A549 (cell line): ENCODE results near the gene CORO2B. TPM values are rescaled to one million over a fixed set of nuclear protein-coding genes. Genes with fewer than 3 reads are reported as not detected.

Experiments
- ATAC-seq, 2 experiments: fragments of 200-7000 bp in 1 of 2; fragments of >200 bp in 1 of 2; cut with Nextera tagmentation in 1 of 2; cut with Tn5 transposase in 1 of 2; 3 replicates each; pipeline versions ENCODE4 v1.8.0 to v1.9.1; 2018 to 2020; ENCODE audit warnings: mild to moderate bottlenecking in 1 of 2, moderate library complexity in 1 of 2
- CTCF ChIA-PET: fragments of 300-600 bp; sonication (Branson Sonifier 250); formaldehyde crosslinking; extraction: SDS; loops from one replicate; lab custom pipeline; 2021; ENCODE audit warnings: antibody characterized with exemption, inconsistent platforms; lab: Yijun Ruan, JAX
- POLR2A ChIA-PET: fragments of 350-600 bp; formaldehyde crosslinking; extraction: SDS; loops from one replicate; lab custom pipeline; 2021; ENCODE audit warnings: antibody characterized with exemption, inconsistent platforms; lab: Yijun Ruan, JAX
- DNase-seq, 2 experiments: peaks; one replicate each; pipeline versions ENCODE4 v3.0.0 to v3.0.0-alpha.2; 2011 to 2016; ENCODE audit warnings: low read depth in 1 of 2, low spot score in 1 of 2
- FAIRE-seq: peaks from 2 replicates; lab custom pipeline; 2011; peaks lifted over from hg19 to GRCh38; lab: Jason Lieb, UNC
- H3K27ac ChIP-seq, 2 experiments: fragments of >200 bp; sonication (Bioruptor Twin); formaldehyde crosslinking; 3 replicates each; pipeline ENCODE4 v1.5.1; 2016 to 2017
- H3K4me1 ChIP-seq: fragments of >200 bp; sonication (Bioruptor Twin); formaldehyde crosslinking; 3 replicates; pipeline ENCODE4 v1.6.1; 2016
- H3K4me2 ChIP-seq: fragments of >200 bp; sonication (Bioruptor Twin); formaldehyde crosslinking; 3 replicates; pipeline ENCODE4 v1.6.1; 2016
- H3K4me3 ChIP-seq: fragments of >200 bp; sonication (Bioruptor Twin); formaldehyde crosslinking; 3 replicates; pipeline ENCODE4 v1.5.1; 2016
- H3K9me3 ChIP-seq: fragments of >200 bp; sonication (Bioruptor Twin); formaldehyde crosslinking; 3 replicates; pipeline ENCODE4 v1.6.1; 2016
- ATOH8 ChIP-seq: fragments of 250-450 bp; sonication (Bioruptor Pico); IDR thresholded peaks from 2 replicates; pipeline ENCODE4 v1.5.0; 2020; ENCODE audit warnings: low read depth, mild to moderate bottlenecking, moderate library complexity
- CBX8 ChIP-seq: fragments of 200-600 bp; sonication (generic); IDR thresholded peaks from 2 replicates; pipeline ENCODE4 v1.6.1; 2016
- CHD2 ChIP-seq: fragments of 150-350 bp; IDR thresholded peaks from 2 replicates; pipeline ENCODE4 v1.6.1; 2014; ENCODE audit warnings: low read length; ENCODE audit not compliant: partially characterized antibody
- FOXS1 ChIP-seq: fragments of 250-450 bp; sonication (Bioruptor Pico); IDR thresholded peaks from 2 replicates; pipeline ENCODE4 v1.5.0; 2020; ENCODE audit warnings: mild to moderate bottlenecking, moderate library complexity
- HOXA7 ChIP-seq: fragments of 250-450 bp; sonication (Bioruptor Pico); IDR thresholded peaks from 2 replicates; pipeline ENCODE4 v1.5.0; 2020; ENCODE audit warnings: mild to moderate bottlenecking, moderate library complexity
- KDM1A ChIP-seq: fragments of 200-600 bp; sonication (generic); IDR thresholded peaks from 2 replicates; pipeline ENCODE4 v1.6.1; 2016; ENCODE audit warnings: low read depth, mild to moderate bottlenecking
- MAX ChIP-seq: IDR thresholded peaks from 2 replicates; pipeline ENCODE4 v1.6.1; 2012
- MYC ChIP-seq: IDR thresholded peaks from 2 replicates; pipeline ENCODE4 v1.6.1; 2012; ENCODE audit warnings: mild to moderate bottlenecking, inconsistent platforms, low read length, improper control_type of control experiment, borderline replicate concordance
- NPAS2 ChIP-seq: fragments of 250-450 bp; sonication (Bioruptor Pico); IDR thresholded peaks from 2 replicates; pipeline ENCODE4 v1.8.0; 2022; ENCODE audit warnings: mild to moderate bottlenecking, moderate library complexity, borderline replicate concordance
- PBX3 ChIP-seq: IDR thresholded peaks from 2 replicates; pipeline ENCODE4 v1.6.1; 2012
- RARB ChIP-seq: fragments of 250-450 bp; sonication (Bioruptor Pico); IDR thresholded peaks from 2 replicates; pipeline ENCODE4 v1.8.0; 2021; ENCODE audit warnings: mild to moderate bottlenecking, moderate library complexity
- REST ChIP-seq: fragments of 200-600 bp; sonication (generic); IDR thresholded peaks from 2 replicates; pipeline ENCODE4 v1.6.1; 2016; ENCODE audit warnings: antibody characterized with exemption, mild to moderate bottlenecking, moderate library complexity
- RFX5 ChIP-seq: fragments of 450-650 bp; IDR thresholded peaks from 2 replicates; pipeline ENCODE4 v1.7.1; 2014; ENCODE audit warnings: antibody characterized with exemption, mild to moderate bottlenecking, moderate library complexity
- USF2 ChIP-seq: fragments of 450-650 bp; IDR thresholded peaks from 2 replicates; pipeline ENCODE4 v1.6.1; 2014; ENCODE audit warnings: antibody characterized with exemption
- WGBS: methylation state at CpG from one replicate; pipeline ENCODE4 v1.1.6; 2017; ENCODE audit errors: missing lambda C conversion rate; 5-methylcytosine and 5-hydroxymethylcytosine counted together
- polyA plus RNA-seq, 4 experiments: library from polyadenylated mRNA; depleted of rRNA in 3 of 4; stranded (reverse); fragments of >200 nt; fragmentation: RNase III in 1 of 4; extraction: RNeasy Plus Mini Kit Qiagen cat#74134 plus additional on column Dnase treatment in 1 of 4; gene quantifications; 2 replicates in 3 of 4; 3 replicates in 1 of 4; pipeline ENCODE4 v1.2.3, GENCODE V29; 2011 to 2017
- TF ChIP-seq, protein P1 (sequence below): fragments of 250-450 bp; sonication (Bioruptor Pico); IDR thresholded peaks from 2 replicates; pipeline ENCODE4 v1.5.0; 2021; ENCODE audit warnings: mild to moderate bottlenecking, moderate library complexity, borderline replicate concordance

Gene CORO2B
- polyA plus RNA-seq, 2 of the 4 experiments (the other 2 are of a cell fraction) = 2.0 to 2.3 TPM

- TF ChIP-seq, protein P1, sequence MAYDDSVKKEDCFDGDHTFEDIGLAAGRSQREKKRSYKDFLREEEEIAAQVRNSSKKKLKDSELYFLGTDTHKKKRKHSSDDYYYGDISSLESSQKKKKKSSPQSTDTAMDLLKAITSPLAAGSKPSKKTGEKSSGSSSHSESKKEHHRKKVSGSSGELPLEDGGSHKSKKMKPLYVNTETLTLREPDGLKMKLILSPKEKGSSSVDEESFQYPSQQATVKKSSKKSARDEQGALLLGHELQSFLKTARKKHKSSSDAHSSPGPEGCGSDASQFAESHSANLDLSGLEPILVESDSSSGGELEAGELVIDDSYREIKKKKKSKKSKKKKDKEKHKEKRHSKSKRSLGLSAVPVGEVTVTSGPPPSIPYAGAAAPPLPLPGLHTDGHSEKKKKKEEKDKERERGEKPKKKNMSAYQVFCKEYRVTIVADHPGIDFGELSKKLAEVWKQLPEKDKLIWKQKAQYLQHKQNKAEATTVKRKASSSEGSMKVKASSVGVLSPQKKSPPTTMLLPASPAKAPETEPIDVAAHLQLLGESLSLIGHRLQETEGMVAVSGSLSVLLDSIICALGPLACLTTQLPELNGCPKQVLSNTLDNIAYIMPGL (CRISPR knock-in tag) = no peak
- no peak for TF ChIP-seq RARB
- no peak for TF ChIP-seq USF2
- no peak for TF ChIP-seq MYC
- TF ChIP-seq REST = no peak
- TF ChIP-seq ATOH8 (CRISPR knock-in tag) = no peak
- no peak for TF ChIP-seq PBX3
- Histone ChIP-seq H3K9me3 (no peaks in the 10 kb centered on the region), H3K4me1 (peaks cover 11% of the 10 kb centered on the region; the same call in 1 of the 3 replicates), H3K4me3 (no peak overlapping the region), H3K4me2 (no peak overlapping the region), H3K27ac (no peak overlapping the region)
- FAIRE-seq = no peak
- WGBS = 75% methylated on average over 5 of the region's 5 CpGs
- POLR2A ChIA-PET = no interaction called here
- CTCF ChIA-PET = interaction anchor here (0.5 to 7.6 kb wide), 13 partner anchors 10 to 332 kb away, joined by 3 to 66 read pairs (median 4); no protein-coding TSS in a partner anchor
- no peak for ATAC-seq
- no peak for DNase-seq
Measured at GRCh38 chr15:68637767-68638404, 59.1 kb downstream of the CORO2B start.

DNA sequence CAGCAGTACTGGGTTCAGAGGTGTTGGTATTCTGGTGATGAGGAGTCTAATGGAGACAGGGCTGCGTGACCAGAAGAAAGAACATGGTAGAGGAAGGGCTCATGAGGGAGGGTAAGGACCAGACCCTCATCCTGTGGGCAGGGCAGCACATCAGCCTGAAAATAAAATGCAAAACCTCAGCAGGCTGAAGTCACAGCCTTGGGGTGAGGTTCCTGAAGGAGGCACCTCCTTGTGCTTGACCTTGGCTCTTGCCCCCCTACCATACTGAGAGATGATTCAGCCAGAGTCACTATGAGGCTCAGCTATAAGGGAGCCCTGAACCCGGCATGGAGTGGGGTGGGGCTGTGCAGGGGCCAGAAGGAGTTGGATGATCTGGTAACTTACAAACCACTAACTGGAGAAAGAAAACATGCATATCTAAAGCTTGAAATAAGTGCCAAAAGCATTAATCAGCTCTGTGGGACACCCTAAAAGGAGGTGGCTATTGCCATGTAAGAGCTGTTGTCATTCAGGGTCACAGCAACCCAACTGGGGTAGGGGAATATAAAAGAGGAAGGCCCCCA, 60.2 kb downstream of the CORO2B start:
- no peak for FAIRE-seq
- WGBS = 59% methylated on average over 2 of the region's 2 CpGs
- Histone ChIP-seq H3K4me1 (peaks cover 23% of the 10 kb centered on the region), H3K4me3 (no peak overlapping the region), H3K4me2 (no peak overlapping the region), H3K9me3 (no peaks in the 10 kb centered on the region), H3K27ac (no peak overlapping the region)
- POLR2A ChIA-PET = no interaction called here
- ATAC-seq = no peak
- TF ChIP-seq NPAS2 (CRISPR knock-in tag) = no peak
- TF ChIP-seq HOXA7 = no peak
- TF ChIP-seq CBX8 = no peak
- TF ChIP-seq MYC = no peak
- TF ChIP-seq CHD2 = no peak
- TF ChIP-seq FOXS1 (CRISPR knock-in tag) = no peak
- no peak for TF ChIP-seq MAX
- TF ChIP-seq KDM1A = no peak
- no peak for TF ChIP-seq RFX5
- DNase-seq = no peak
- CTCF ChIA-PET = interaction anchor here (1.0 to 7.6 kb wide), 10 partner anchors 8 to 237 kb away, joined by 3 to 66 read pairs (median 6); no protein-coding TSS in a partner anchor
